ENCODE measurements around the gene SPNS2. TPM values are rescaled to one million over a fixed set of nuclear protein-coding genes. Genes with fewer than 3 reads are reported as not detected.

Gene SPNS2
- total RNA-seq, 4 donors from 2014 or later = 8.7 to 72.0 (median 18.2) TPM

DNA sequence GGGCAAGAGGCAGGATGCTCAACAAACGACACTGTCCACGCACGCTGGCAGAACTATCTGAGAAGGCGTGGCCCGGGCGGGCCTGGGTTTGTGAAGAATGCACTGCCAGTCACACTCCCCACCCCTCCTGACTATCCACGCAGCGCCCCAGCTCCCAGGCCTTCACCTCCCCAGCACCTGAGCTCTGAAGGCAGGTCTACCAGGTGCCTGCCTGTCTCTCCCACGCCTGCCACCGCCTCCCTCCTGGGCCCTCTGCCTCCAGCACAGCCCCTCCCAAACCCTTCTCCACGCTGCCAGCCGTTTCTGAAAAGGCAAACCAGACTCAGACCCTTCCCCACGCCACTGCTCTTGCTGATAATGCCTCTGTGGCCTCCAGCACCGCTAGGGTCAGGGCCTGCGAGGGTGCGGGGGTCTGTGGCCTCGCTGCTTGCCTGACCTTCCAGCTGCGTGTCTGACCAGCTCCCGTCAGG lies 44.9 kb downstream of the SPNS2 start:
- H3K27ac ChIP-seq = no peak overlapping the region
- DNase-seq = no peak
- no peaks in the 10 kb centered on the region for H3K4me1 ChIP-seq
- H3K27me3 ChIP-seq = no peaks in the 10 kb centered on the region
- WGBS, 2 donors (ENCODE audit: low coverage in 1 of 2) = 72 to 100% methylated on average over 1 to 19 of the region's 19 CpGs
- no peaks in the 10 kb centered on the region for H3K9me3 ChIP-seq
- in situ Hi-C loops (cut with MboI; ENCODE audit: low pct_ligation_motif_present in 1 of 4, low pct_unique_long_range_greater_than_20kb in 1 of 4, low sequenced_read_pairs in 3 of 4) (no loop called here), intact Hi-C loops (cut with DNase I; ENCODE audit: low total_unique reads) (no loop called here)
- H3K4me3 ChIP-seq = no peak overlapping the region
- H3K36me3 ChIP-seq = peaks cover 0 to 48% (median 14%) of the 10 kb centered on the region in 4 donors
- TF ChIP-seq, protein P1, sequence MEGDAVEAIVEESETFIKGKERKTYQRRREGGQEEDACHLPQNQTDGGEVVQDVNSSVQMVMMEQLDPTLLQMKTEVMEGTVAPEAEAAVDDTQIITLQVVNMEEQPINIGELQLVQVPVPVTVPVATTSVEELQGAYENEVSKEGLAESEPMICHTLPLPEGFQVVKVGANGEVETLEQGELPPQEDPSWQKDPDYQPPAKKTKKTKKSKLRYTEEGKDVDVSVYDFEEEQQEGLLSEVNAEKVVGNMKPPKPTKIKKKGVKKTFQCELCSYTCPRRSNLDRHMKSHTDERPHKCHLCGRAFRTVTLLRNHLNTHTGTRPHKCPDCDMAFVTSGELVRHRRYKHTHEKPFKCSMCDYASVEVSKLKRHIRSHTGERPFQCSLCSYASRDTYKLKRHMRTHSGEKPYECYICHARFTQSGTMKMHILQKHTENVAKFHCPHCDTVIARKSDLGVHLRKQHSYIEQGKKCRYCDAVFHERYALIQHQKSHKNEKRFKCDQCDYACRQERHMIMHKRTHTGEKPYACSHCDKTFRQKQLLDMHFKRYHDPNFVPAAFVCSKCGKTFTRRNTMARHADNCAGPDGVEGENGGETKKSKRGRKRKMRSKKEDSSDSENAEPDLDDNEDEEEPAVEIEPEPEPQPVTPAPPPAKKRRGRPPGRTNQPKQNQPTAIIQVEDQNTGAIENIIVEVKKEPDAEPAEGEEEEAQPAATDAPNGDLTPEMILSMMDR (IDR thresholded peaks at IDR 0.05) = no peak
- no peak for TF ChIP-seq EP300 (IDR thresholded peaks at IDR 0.05; ENCODE audit: low read depth)
- no peak for TF ChIP-seq POLR2AphosphoS5 (IDR thresholded peaks at IDR 0.05)
- no peak for TF ChIP-seq POLR2A (IDR thresholded peaks at IDR 0.05)

DNA sequence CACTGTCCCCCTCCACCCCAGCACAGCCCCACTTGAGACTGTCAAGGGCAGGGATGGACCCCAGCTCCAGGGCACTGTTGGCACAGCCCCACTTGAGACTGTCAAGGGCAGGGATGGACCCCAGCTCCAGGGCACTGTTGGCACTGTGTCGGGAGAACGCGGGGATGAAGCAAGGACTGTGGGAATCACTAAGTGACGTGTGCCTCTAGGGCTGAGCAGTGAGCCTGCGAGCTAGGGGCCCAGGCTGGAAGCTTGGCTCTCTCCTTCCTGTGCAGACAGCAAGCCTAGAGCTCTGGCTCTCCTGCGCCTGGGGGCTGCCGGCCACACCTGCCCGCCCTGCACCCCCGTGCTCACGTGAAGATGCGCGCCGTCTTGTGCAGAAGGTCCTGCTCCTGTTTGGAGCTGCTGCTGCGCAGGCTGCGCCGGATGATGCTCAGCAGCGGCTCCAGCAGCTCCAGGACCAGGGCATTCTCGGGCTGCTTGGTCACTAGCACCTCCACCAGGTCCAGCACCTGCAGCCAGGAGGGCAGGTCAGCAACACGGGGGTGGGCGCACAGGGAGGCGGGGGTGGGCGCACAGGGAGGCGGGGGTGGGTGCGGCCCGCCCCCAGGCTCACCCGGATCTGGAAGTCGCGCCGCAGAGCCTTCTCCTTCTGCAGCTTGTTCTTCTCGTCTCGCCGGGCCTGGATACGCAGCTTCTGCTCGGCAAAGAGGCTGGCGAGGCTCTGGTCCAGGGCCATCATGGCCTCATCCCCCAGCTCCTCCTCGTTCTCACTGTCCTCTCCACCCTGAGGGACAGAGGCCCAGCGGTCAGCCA lies 45.7 kb downstream of the SPNS2 start:
- 94% methylated on average over 37 of the region's 37 CpGs; no CpG with 5 or more reads in 1 of the 2 donors for WGBS, 2 donors (ENCODE audit: low coverage in 1 of 2)
- intact Hi-C loops (cut with DNase I; ENCODE audit: low total_unique reads) = no loop called here
- H3K36me3 ChIP-seq = peaks cover 0 to 50% (median 10%) of the 10 kb centered on the region in 4 donors

DNA sequence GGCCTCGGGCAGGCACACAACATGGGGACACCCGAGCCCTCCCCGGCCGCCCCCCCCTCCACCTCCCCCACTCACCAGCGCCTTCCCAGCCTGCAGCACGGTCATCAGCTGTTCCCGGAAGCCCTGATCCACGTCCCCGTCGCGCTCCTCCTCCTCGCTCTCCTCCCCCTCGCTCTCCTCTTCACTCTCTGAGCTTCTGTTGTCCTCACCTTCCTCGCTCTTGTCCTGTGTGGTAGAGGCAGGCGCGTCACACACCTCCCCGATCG lies 46.2 kb downstream of the SPNS2 start:
- intact Hi-C loops (cut with DNase I; ENCODE audit: low total_unique reads) = no loop called here
- peaks cover 0 to 51% (median 8%) of the 10 kb centered on the region in 4 donors for H3K36me3 ChIP-seq
- no peak overlapping the region for H3K27ac ChIP-seq
- TF ChIP-seq EP300 (IDR thresholded peaks at IDR 0.05; ENCODE audit: low read depth) (no peak), POLR2A (IDR thresholded peaks at IDR 0.05) (no peak), POLR2AphosphoS5 (IDR thresholded peaks at IDR 0.05) (no peak)
- TF ChIP-seq, protein P1 (IDR thresholded peaks at IDR 0.05) = no peak
- no peaks in the 10 kb centered on the region for H3K27me3 ChIP-seq
- no peak for DNase-seq
- in situ Hi-C loops (cut with MboI; ENCODE audit: low pct_ligation_motif_present in 1 of 4, low pct_unique_long_range_greater_than_20kb in 1 of 4, low sequenced_read_pairs in 3 of 4) = no loop called here
- no peaks in the 10 kb centered on the region for H3K9me3 ChIP-seq
- H3K4me1 ChIP-seq = no peaks in the 10 kb centered on the region
- no peak overlapping the region for H3K4me3 ChIP-seq
- WGBS, 2 donors (ENCODE audit: low coverage in 1 of 2) = 93 to 94% methylated on average over 3 to 15 of the region's 18 CpGs

More for the DNA sequence above, 45.7 kb downstream of the SPNS2 start:
- Histone ChIP-seq H3K4me1 (no peaks in the 10 kb centered on the region), H3K27ac (no peak overlapping the region), H3K4me3 (no peak overlapping the region), H3K27me3 (no peaks in the 10 kb centered on the region), H3K9me3 (no peaks in the 10 kb centered on the region)
- no peak for TF ChIP-seq POLR2AphosphoS5 (IDR thresholded peaks at IDR 0.05)
- TF ChIP-seq, protein P1 (IDR thresholded peaks at IDR 0.05) = no peak
- no peak for TF ChIP-seq POLR2A (IDR thresholded peaks at IDR 0.05)
- in situ Hi-C loops (cut with MboI; ENCODE audit: low pct_ligation_motif_present in 1 of 4, low pct_unique_long_range_greater_than_20kb in 1 of 4, low sequenced_read_pairs in 3 of 4) = no loop called here
- no peak for DNase-seq

DNA sequence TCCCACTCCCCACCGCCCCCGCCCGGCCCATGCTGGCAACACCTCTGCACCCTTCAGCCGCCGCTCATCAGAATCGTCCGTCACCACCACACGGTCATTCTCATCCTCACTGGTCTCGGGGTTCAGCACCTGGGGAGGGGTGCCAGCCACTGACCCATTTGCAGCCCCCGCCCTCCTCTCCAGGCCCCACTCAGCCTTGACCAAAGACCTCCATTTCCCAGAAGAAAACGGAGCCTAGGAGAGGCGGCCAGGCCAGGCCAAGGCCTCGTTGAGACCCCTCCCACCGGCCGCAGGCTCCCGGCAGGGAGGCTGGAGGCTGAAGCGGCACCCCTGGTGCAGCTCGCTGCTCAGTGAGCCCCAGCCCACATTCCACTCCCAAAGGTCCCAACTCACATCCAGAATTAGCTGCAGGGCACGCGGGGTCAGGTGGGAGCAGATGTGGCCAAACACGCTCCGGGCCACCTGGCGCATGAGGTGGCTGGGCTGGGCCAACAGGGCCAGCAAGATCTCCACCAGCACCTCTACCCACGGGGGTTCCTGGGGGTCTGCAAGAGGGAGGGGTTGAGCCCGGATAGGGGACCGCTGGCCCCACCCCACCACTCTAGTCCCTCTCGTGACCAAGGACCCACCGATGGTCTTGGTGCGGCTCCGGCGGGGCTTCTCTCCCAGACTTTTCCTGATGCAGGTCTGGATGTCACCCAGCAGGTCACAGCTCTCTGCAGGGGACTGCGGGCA lies 46.7 kb downstream of the SPNS2 start:
- intact Hi-C loops (cut with DNase I; ENCODE audit: low total_unique reads) = no loop called here
- peaks cover 0 to 51% (median 10%) of the 10 kb centered on the region in 4 donors for H3K36me3 ChIP-seq
- no peak overlapping the region for H3K27ac ChIP-seq

More for the DNA sequence above, 46.7 kb downstream of the SPNS2 start:
- TF ChIP-seq, protein P1 (IDR thresholded peaks at IDR 0.05) = no peak
- TF ChIP-seq POLR2AphosphoS5 (IDR thresholded peaks at IDR 0.05) (no peak), POLR2A (IDR thresholded peaks at IDR 0.05) (no peak), EP300 (IDR thresholded peaks at IDR 0.05; ENCODE audit: low read depth) (no peak)
- Histone ChIP-seq H3K4me3 (no peak overlapping the region), H3K27me3 (no peaks in the 10 kb centered on the region), H3K4me1 (no peaks in the 10 kb centered on the region), H3K9me3 (no peaks in the 10 kb centered on the region)
- in situ Hi-C loops (cut with MboI; ENCODE audit: low pct_ligation_motif_present in 1 of 4, low pct_unique_long_range_greater_than_20kb in 1 of 4, low sequenced_read_pairs in 3 of 4) = no loop called here
- no peak for DNase-seq
- 93 to 100% methylated on average over 1 to 32 of the region's 32 CpGs for WGBS, 2 donors (ENCODE audit: low coverage in 1 of 2)
